Measurements from ENCODE around the gene AKAP13.

- TF ChIP-seq ZNF248 (tag by site-specific recombination; IDR thresholded peaks at IDR 0.05): no peak
- TF ChIP-seq WT1 (tag by site-specific recombination; IDR thresholded peaks at IDR 0.05): no peak
- TF ChIP-seq ZNF274 (IDR thresholded peaks at IDR 0.05; ENCODE audit: low read length): no peak
- TF ChIP-seq ZNF274 (tag by site-specific recombination; IDR thresholded peaks at IDR 0.05; ENCODE audit: borderline replicate concordance): no peak
- TF ChIP-seq OSR2 (tag by site-specific recombination; IDR thresholded peaks at IDR 0.05): no peak
- TF ChIP-seq, protein P1, sequence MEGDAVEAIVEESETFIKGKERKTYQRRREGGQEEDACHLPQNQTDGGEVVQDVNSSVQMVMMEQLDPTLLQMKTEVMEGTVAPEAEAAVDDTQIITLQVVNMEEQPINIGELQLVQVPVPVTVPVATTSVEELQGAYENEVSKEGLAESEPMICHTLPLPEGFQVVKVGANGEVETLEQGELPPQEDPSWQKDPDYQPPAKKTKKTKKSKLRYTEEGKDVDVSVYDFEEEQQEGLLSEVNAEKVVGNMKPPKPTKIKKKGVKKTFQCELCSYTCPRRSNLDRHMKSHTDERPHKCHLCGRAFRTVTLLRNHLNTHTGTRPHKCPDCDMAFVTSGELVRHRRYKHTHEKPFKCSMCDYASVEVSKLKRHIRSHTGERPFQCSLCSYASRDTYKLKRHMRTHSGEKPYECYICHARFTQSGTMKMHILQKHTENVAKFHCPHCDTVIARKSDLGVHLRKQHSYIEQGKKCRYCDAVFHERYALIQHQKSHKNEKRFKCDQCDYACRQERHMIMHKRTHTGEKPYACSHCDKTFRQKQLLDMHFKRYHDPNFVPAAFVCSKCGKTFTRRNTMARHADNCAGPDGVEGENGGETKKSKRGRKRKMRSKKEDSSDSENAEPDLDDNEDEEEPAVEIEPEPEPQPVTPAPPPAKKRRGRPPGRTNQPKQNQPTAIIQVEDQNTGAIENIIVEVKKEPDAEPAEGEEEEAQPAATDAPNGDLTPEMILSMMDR (tag by site-specific recombination; IDR thresholded peaks at IDR 0.05): no peak
- no peak for TF ChIP-seq REST (tag by site-specific recombination; IDR thresholded peaks at IDR 0.05)
- no peak for TF ChIP-seq ZNF639 (tag by site-specific recombination; IDR thresholded peaks at IDR 0.05)
- TF ChIP-seq ZNF670 (tag by site-specific recombination; IDR thresholded peaks at IDR 0.05; ENCODE audit: low read depth): no peak
- TF ChIP-seq TCF7L2 (IDR thresholded peaks at IDR 0.05; ENCODE audit: borderline replicate concordance, low read depth, low read length): peak; percentile 24; the same call in 1 of the 2 replicates
- no peak for TF ChIP-seq ZNF768 (tag by site-specific recombination; IDR thresholded peaks at IDR 0.05)
- no peak for TF ChIP-seq PBX3 (CRISPR knock-in tag; IDR thresholded peaks at IDR 0.05)
- no peak for TF ChIP-seq ZNF114 (tag by site-specific recombination; IDR thresholded peaks at IDR 0.05)
- no peak for TF ChIP-seq TRIM28 (IDR thresholded peaks at IDR 0.05; ENCODE audit: borderline replicate concordance, low read length)
These were observed 112.9 kb downstream of the AKAP13 start for GRCh38 chr15:85493260-85493659.

Data from HEK293 (cell line).